Peyer's patch (tissue), 4 donors: ENCODE measurements around the gene LAMC3. TPM values are rescaled to one million over a fixed set of nuclear protein-coding genes. Genes with fewer than 3 reads are reported as not detected.
"Not testable (repeated sequence)": the region's sequence is repeated elsewhere in the genome, so short reads cannot be mapped to it uniquely, and the experiment has no call there.

Experiments
- DNase-seq, 3 donors: peaks; one replicate each; pipeline ENCODE4 v3.0.0-alpha.2; 2017 to 2019
- H3K27ac ChIP-seq, 4 donors: fragments of 200-600 bp; sonication (generic); one replicate each; pipeline ENCODE4 v1.5.1; 2016 to 2019
- H3K27me3 ChIP-seq, 2 donors: fragments of 200-600 bp; sonication (generic); one replicate each; pipeline ENCODE4 v1.5.1; 2019
- H3K36me3 ChIP-seq, 3 donors: fragments of 200-600 bp; sonication (generic); one replicate each; pipeline ENCODE4 v1.5.1; 2016 to 2019
- H3K4me1 ChIP-seq, 4 donors: fragments of 200-600 bp; sonication (generic); one replicate each; pipeline ENCODE4 v1.5.1; 2016 to 2019
- H3K4me3 ChIP-seq, 4 donors: fragments of 200-600 bp; sonication (generic); 1 replicate in 3 of 4; 2 replicates in 1 of 4; pipeline ENCODE4 v1.5.1; 2016 to 2019; ENCODE audit warnings: mild to moderate bottlenecking in 1 of 4
- H3K9me3 ChIP-seq, 4 donors: fragments of 200-600 bp; sonication (generic); one replicate each; pipeline ENCODE4 v1.5.1; 2016 to 2019; ENCODE audit warnings: mild to moderate bottlenecking in 1 of 4
- POLR2A ChIP-seq, 2 donors: fragments of 450-650 bp; IDR thresholded peaks; one replicate each; pipeline ENCODE4 v1.5.1; 2017; ENCODE audit warnings: antibody characterized with exemption in 2 of 2, mild to moderate bottlenecking in 2 of 2, moderate library complexity in 2 of 2
- total RNA-seq, 4 donors: library from RNA; depleted of rRNA; stranded (reverse); fragments of >200 nt; gene quantifications; one replicate each; pipeline ENCODE4 v1.1.0, GENCODE V29; 2016
- TF ChIP-seq, protein P1 (sequence below), 6 experiments: fragments of 450-650 bp in 4 of 6; fragments of 200-600 bp in 2 of 6; sonication (generic) in 1 of 6; IDR thresholded peaks; one replicate each; pipeline ENCODE4 v1.5.1; 2017 to 2019; ENCODE audit warnings: antibody characterized with exemption in 6 of 6, mild to moderate bottlenecking in 3 of 6, moderate library complexity in 1 of 6

LAMC3 gene
- total RNA-seq, 4 donors from 2014 or later: 1.6 to 4.1 (median 3.9) TPM; not detected in 1

DNA sequence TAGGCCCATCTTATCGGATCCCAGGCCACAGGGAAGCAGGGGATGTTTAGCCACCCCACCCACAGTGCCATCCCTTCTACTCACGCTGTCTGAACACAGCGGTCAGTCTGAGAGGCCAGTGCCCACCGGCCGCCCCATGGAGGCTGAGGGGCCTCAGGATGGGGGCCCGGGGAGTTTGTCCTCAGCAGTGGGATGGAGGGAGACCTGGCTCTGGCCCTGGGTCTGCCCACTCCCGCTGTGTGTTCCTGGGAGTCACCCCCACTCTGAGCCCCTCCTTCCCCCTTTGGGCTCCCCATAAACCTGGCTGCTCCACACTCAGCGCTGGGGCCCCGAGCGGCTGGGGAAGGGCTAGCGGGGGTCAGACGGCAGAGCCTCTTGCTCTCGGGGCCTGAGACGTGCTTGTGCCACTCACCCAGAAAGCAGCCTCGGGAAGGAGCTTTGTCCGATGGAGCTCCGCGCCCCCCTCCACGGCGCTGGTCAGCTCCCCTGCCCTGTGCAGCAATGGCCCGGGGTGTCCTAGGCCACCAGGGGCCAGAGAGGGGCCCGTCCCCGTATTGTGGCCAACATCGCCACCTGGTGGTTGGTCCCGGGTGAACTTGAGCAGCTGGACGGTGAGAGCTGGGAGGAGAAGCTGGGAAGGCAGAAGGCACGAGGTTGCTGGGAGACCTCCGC lies 10.9 kb upstream of the LAMC3 start:
- peaks cover 0 to 4% (median 0%) of the 10 kb centered on the region in 4 donors for H3K4me1 ChIP-seq
- H3K27me3 ChIP-seq: no peaks in the 10 kb centered on the region
- no peak overlapping the region for H3K27ac ChIP-seq
- peak in 2 of 3 donors; percentile 62 to 73 for DNase-seq
- TF ChIP-seq POLR2A (IDR thresholded peaks at IDR 0.05): no peak
- TF ChIP-seq, protein P1, sequence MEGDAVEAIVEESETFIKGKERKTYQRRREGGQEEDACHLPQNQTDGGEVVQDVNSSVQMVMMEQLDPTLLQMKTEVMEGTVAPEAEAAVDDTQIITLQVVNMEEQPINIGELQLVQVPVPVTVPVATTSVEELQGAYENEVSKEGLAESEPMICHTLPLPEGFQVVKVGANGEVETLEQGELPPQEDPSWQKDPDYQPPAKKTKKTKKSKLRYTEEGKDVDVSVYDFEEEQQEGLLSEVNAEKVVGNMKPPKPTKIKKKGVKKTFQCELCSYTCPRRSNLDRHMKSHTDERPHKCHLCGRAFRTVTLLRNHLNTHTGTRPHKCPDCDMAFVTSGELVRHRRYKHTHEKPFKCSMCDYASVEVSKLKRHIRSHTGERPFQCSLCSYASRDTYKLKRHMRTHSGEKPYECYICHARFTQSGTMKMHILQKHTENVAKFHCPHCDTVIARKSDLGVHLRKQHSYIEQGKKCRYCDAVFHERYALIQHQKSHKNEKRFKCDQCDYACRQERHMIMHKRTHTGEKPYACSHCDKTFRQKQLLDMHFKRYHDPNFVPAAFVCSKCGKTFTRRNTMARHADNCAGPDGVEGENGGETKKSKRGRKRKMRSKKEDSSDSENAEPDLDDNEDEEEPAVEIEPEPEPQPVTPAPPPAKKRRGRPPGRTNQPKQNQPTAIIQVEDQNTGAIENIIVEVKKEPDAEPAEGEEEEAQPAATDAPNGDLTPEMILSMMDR (IDR thresholded peaks at IDR 0.05): peak in 4 of 6 experiments; percentile 34 to 67 (median 63)
- no peaks in the 10 kb centered on the region for H3K9me3 ChIP-seq
- H3K36me3 ChIP-seq: no peaks in the 10 kb centered on the region
- no peak overlapping the region for H3K4me3 ChIP-seq

DNA sequence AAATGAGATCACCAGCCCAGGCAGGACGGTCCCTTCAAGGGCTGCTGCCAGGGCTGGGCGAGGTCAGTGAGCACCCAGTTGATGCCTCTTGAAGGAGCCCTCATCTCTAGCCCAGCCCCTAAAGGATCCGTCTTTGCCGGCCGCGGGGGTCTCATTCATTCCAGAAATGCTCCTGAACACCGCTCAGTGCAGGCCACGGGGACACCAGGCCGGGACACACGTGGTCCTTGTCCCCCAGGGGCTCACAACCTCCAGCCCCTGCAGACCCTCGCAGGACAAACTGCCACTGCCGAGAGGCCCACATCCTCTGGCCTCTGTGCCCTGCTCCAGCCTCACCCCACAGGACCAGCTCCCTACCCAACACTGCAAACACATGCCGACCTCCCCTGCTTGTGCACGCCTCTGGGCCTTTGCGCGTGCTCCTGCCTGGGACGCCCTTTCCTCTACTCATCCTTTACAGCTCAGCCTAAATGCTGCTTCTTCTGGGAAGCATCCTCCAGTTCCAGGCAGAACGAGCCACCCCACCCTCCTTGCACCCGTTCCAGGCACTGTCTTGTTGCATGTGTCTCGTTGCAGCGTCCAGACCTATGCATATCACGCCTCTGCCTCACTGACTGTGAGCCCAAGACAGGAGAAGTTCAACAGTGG lies 10.3 kb upstream of the LAMC3 start:
- TF ChIP-seq POLR2A (IDR thresholded peaks at IDR 0.05): no peak
- TF ChIP-seq, protein P1 (IDR thresholded peaks at IDR 0.05): no peak
- Histone ChIP-seq H3K27ac (no peak overlapping the region), H3K9me3 (no peaks in the 10 kb centered on the region), H3K4me3 (no peak overlapping the region), H3K36me3 (no peaks in the 10 kb centered on the region), H3K4me1 (peaks cover 0 to 4% (median 0%) of the 10 kb centered on the region in 4 donors), H3K27me3 (no peaks in the 10 kb centered on the region)
- DNase-seq: peak in 1 of 3 donors; percentile 41

DNA sequence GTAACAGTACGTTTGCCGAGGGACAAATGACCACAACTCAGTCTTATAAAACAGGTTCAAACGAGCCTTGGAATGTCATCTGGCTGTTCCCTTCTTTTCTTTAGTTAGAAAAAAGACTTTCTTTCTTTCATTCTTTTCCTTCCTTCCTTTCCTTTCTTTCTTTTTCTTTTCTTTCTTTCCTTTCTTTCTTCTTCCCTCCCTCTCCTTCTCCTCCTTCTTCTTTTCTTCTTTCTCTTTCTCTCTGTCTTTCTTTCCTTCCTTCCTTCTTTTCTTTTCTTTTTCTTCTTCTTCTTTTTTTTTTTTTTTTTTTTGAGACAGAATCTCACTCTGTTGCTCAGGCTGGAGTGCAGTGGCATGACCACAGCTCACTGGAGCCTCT lies 9.7 kb upstream of the LAMC3 start:
- no peak overlapping the region for H3K27ac ChIP-seq
- H3K9me3 ChIP-seq: no peaks in the 10 kb centered on the region
- no peak for DNase-seq
- H3K4me1 ChIP-seq: peaks cover 0 to 4% (median 0%) of the 10 kb centered on the region in 4 donors
- TF ChIP-seq, protein P1 (IDR thresholded peaks at IDR 0.05): no peak
- TF ChIP-seq POLR2A (IDR thresholded peaks at IDR 0.05): no peak
- no peak overlapping the region for H3K4me3 ChIP-seq
- H3K36me3 ChIP-seq: no peaks in the 10 kb centered on the region
- no peaks in the 10 kb centered on the region for H3K27me3 ChIP-seq

DNA sequence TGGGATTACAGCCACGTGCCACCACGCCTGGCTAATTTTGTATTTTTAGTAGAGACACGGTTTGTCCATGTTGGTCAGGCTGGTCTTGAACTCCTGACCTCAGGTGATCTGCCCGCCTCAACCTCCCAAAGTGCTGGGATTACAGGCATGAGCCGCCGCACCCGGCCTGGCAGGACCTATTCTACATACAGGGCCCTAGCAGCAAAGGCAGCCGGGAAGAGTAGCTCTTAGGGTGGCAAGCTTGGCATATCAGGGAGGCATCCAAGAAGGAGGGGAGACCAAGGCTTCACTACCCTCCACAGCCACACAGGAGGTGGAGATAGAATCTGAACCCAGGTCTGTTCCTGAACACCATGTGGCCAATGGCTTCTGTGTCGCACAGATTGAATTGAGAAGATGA lies 8.4 kb upstream of the LAMC3 start:
- H3K4me1 ChIP-seq, H3K4me3 ChIP-seq, H3K27me3 ChIP-seq, H3K36me3 ChIP-seq, H3K9me3 ChIP-seq, DNase-seq, H3K27ac ChIP-seq: not testable (repeated sequence)

DNA sequence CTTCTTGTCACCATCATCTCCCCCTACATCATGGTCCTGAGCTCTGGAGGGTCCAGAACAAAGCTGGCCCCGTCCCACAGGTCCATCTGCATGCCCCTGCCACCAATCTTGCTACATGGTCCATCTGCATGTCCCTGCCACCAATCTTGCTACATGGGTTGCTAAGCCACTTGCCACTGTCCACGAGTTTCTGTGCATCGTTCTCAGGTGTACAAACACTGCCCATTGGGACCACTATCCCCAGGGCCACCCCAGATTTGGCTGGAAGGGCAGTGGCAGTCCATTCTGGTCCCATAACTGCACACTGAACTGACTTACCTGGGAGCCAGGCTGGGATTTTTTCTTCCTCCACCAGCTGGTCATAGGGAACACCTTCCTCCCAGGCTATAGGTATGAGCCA lies 8.0 kb upstream of the LAMC3 start:
- no peaks in the 10 kb centered on the region for H3K36me3 ChIP-seq
- H3K4me1 ChIP-seq: no peaks in the 10 kb centered on the region
- no peaks in the 10 kb centered on the region for H3K27me3 ChIP-seq
- H3K9me3 ChIP-seq: no peaks in the 10 kb centered on the region
- no peak overlapping the region for H3K4me3 ChIP-seq
- no peak for TF ChIP-seq POLR2A (IDR thresholded peaks at IDR 0.05)
- TF ChIP-seq, protein P1 (IDR thresholded peaks at IDR 0.05): no peak
- DNase-seq: no peak
- H3K27ac ChIP-seq: no peak overlapping the region

DNA sequence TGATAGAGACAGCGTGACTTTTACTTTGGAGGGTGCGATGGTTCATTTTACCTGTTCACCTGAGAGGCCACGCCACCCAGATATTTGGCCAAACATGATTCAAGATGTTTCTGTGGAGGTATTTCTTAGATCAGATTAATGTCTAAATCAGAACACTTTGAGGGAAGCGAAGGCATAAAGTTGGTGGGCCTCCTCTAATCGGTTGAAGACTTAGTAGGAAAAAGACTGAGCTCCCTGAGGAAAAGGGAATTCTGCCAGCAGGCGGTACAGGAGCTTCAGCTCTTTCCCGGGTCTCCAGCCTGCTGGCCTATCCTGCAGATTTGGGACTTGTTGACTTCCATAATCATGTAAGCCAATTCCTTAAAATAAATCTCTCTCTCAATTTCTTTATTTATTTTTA lies 7.0 kb upstream of the LAMC3 start:
- no peaks in the 10 kb centered on the region for H3K36me3 ChIP-seq
- H3K9me3 ChIP-seq: no peaks in the 10 kb centered on the region
- no peak overlapping the region for H3K4me3 ChIP-seq
- no peaks in the 10 kb centered on the region for H3K27me3 ChIP-seq
- H3K27ac ChIP-seq: no peak overlapping the region
- TF ChIP-seq, protein P1 (IDR thresholded peaks at IDR 0.05): no peak
- no peak for TF ChIP-seq POLR2A (IDR thresholded peaks at IDR 0.05)
- H3K4me1 ChIP-seq: no peaks in the 10 kb centered on the region
- DNase-seq: no peak
